K562 (cell line): ENCODE measurements around the gene RRAD. TPM values are rescaled to one million over a fixed set of nuclear protein-coding genes. Genes with fewer than 3 reads are reported as not detected.

Source experiments
- ATAC-seq: fragments of 200-7000 bp; cut with Tn5 transposase; 3 replicates; pipeline ENCODE4 v1.9.1; 2020; ENCODE audit warnings: moderate library complexity
- BruUV-seq: library from RNA; stranded (reverse); fragments of 400-500 nt; replicated peaks from 2 replicates; lab custom pipeline; 2021; lab: Mats Ljungman, UMichigan
- CTCF ChIA-PET: fragments of 300-600 bp; formaldehyde crosslinking; extraction: SDS; loops from one replicate; lab custom pipeline; 2021; ENCODE audit warnings: low intra/inter-chr PET ratio; lab: Yijun Ruan, JAX
- POLR2A ChIA-PET: fragments of 300-600, 350-650 bp; sonication (Branson Sonifier 250); formaldehyde crosslinking; extraction: SDS; loops from one replicate; lab custom pipeline; 2021; ENCODE audit warnings: antibody characterized with exemption, inconsistent platforms; lab: Yijun Ruan, JAX
- DNase-seq, 4 experiments: peaks; one replicate each; pipeline versions ENCODE4 v3.0.0 to v3.0.0-alpha.2; 2011 to 2018; ENCODE audit warnings: low spot score in 3 of 4, mixed read lengths in 3 of 4; ENCODE audit errors: extremely low read depth in 1 of 4
- FAIRE-seq: peaks from 2 replicates; lab custom pipeline; 2011; peaks lifted over from hg19 to GRCh38; lab: Jason Lieb, UNC
- H2AFZ ChIP-seq: 2 replicates; pipeline ENCODE4 v1.6.0; 2011; ENCODE audit warnings: low read depth, low read length, control low read depth, inconsistent platforms
- H3K27ac ChIP-seq: fragments of 200-600 bp; 3 replicates; pipeline ENCODE4 v1.8.0; 2011; ENCODE audit warnings: low read depth, mild to moderate bottlenecking, control low read depth, inconsistent platforms, low read length, moderate library complexity, mixed read lengths; ENCODE audit errors: extremely low read depth
- H3K27me3 ChIP-seq, 2 experiments: fragments of 300-600 bp in 1 of 2; 2 replicates in 1 of 2; 3 replicates in 1 of 2; pipeline versions ENCODE4 v1.6.0 to v1.8.0; 2011; ENCODE audit warnings: inconsistent platforms in 2 of 2, low read length in 2 of 2, mild to moderate bottlenecking in 1 of 2, mixed read lengths in 1 of 2, moderate library complexity in 1 of 2; ENCODE audit not compliant: control insufficient read depth in 2 of 2, insufficient read depth in 2 of 2
- H3K36me3 ChIP-seq: fragments of 300-600 bp; 3 replicates; pipeline ENCODE4 v1.8.0; 2011; ENCODE audit warnings: mild to moderate bottlenecking, low read length, inconsistent platforms; ENCODE audit not compliant: control insufficient read depth, insufficient read depth
- H3K4me1 ChIP-seq, 2 experiments: fragments of 200-600 bp in 1 of 2; replicated peaks in 1 of 2; 2 replicates in 1 of 2; 3 replicates in 1 of 2; pipeline versions ENCODE4 v1.5.1 to v1.8.0; 2011; ENCODE audit warnings: inconsistent platforms in 2 of 2, low read length in 2 of 2, mild to moderate bottlenecking in 1 of 2, mixed read lengths in 1 of 2, moderate library complexity in 1 of 2; ENCODE audit not compliant: control insufficient read depth in 2 of 2, insufficient read depth in 2 of 2
- H3K4me2 ChIP-seq: 2 replicates; pipeline ENCODE4 v1.6.1; 2011; ENCODE audit warnings: low read length, control low read depth, inconsistent platforms, mixed read lengths; ENCODE audit not compliant: insufficient read depth
- H3K4me3 ChIP-seq: fragments of 200-600 bp; sonication (generic), shearing (Covaris generic); 2 replicates; pipeline ENCODE4 v1.5.1; 2016; ENCODE audit warnings: control low read depth, inconsistent platforms
- H3K79me2 ChIP-seq: fragments of 200-600 bp; 3 replicates; pipeline ENCODE4 v1.8.0; 2011; ENCODE audit warnings: low read length, inconsistent platforms; ENCODE audit not compliant: control insufficient read depth, insufficient read depth
- H3K9ac ChIP-seq, 2 experiments: 2 replicates each; pipeline versions ENCODE4 v1.6.0 to v1.6.1; 2011; ENCODE audit warnings: low read depth in 2 of 2, low read length in 2 of 2, control low read depth in 1 of 2, inconsistent platforms in 1 of 2, mild to moderate bottlenecking in 1 of 2, mixed read lengths in 1 of 2; ENCODE audit not compliant: insufficient read depth in 1 of 2
- H3K9me1 ChIP-seq: one replicate; pipeline ENCODE4 v1.6.0; 2011; ENCODE audit warnings: inconsistent platforms, mild to moderate bottlenecking, low read length, moderate library complexity; ENCODE audit not compliant: control insufficient read depth, insufficient read depth
- H3K9me3 ChIP-seq: replicated peaks from 2 replicates; pipeline ENCODE4 v1.5.1; 2011; ENCODE audit warnings: low read depth, low read length, inconsistent platforms; ENCODE audit not compliant: control insufficient read depth, insufficient read depth
- H4K20me1 ChIP-seq: replicated peaks from 2 replicates; pipeline ENCODE4 v1.6.1; 2011; ENCODE audit warnings: low read length, inconsistent platforms, mixed read lengths; ENCODE audit not compliant: control insufficient read depth, insufficient read depth
- CBX2 ChIP-seq: fragments of 200-600 bp; sonication (generic); IDR thresholded peaks from one replicate; pipeline ENCODE4 v1.6.1; 2012; ENCODE audit warnings: mild to moderate bottlenecking, low read length, inconsistent platforms; ENCODE audit not compliant: insufficient read depth, poor library complexity, severe bottlenecking
- EP300 ChIP-seq: IDR thresholded peaks from 2 replicates; pipeline ENCODE4 v1.6.1; 2012; ENCODE audit warnings: low read length, improper control_type of control experiment
- FOXJ2 ChIP-seq: fragments of 200-800 bp; sonication (Bioruptor generic); IDR thresholded peaks from 2 replicates; pipeline ENCODE4 v1.6.1; 2016; ENCODE audit warnings: missing genetic modification characterization, missing compliant biosample characterization
- FOXJ3 ChIP-seq: sonication (generic); formaldehyde crosslinking; IDR thresholded peaks from 2 replicates; pipeline ENCODE4 v1.4.0; 2020; ENCODE audit warnings: mild to moderate bottlenecking, missing genetic modification reagents
- MEIS2 ChIP-seq: fragments of 450-650 bp; IDR thresholded peaks from 2 replicates; pipeline ENCODE4 v1.6.1; 2014; ENCODE audit warnings: mild to moderate bottlenecking; ENCODE audit not compliant: partially characterized antibody
- NR2C2 ChIP-seq, 2 experiments: fragments of 200-800 bp in 1 of 2; sonication (Bioruptor generic) in 1 of 2; sonication (generic) in 1 of 2; formaldehyde crosslinking in 1 of 2; IDR thresholded peaks; 2 replicates each; pipeline versions ENCODE4 v1.6.1 to v1.8.0; 2016 to 2022; ENCODE audit warnings: mild to moderate bottlenecking in 1 of 2, missing compliant biosample characterization in 1 of 2, missing genetic modification characterization in 1 of 2, missing genetic modification reagents in 1 of 2
- RFX1 ChIP-seq: fragments of 450-650 bp; IDR thresholded peaks from 2 replicates; pipeline ENCODE4 v1.6.1; 2016; ENCODE audit warnings: mild to moderate bottlenecking, moderate library complexity
- SIN3A ChIP-seq, 2 experiments: fragments of 150-350 bp in 1 of 2; IDR thresholded peaks; 2 replicates each; pipeline ENCODE4 v1.6.1; 2011 to 2016; ENCODE audit warnings: borderline replicate concordance in 2 of 2, low read depth in 2 of 2, low read length in 2 of 2, mild to moderate bottlenecking in 2 of 2, moderate library complexity in 2 of 2; ENCODE audit not compliant: control insufficient read depth in 1 of 2
- SIX5 ChIP-seq, 2 experiments: IDR thresholded peaks; 2 replicates each; pipeline ENCODE4 v1.6.1; 2011; ENCODE audit warnings: low read length in 2 of 2, borderline replicate concordance in 1 of 2, low read depth in 1 of 2, mild to moderate bottlenecking in 1 of 2, moderate library complexity in 1 of 2; ENCODE audit not compliant: insufficient read depth in 1 of 2
- WGBS: fragments of 100-300 bp; shearing (Covaris generic); methylation state at CpG from one replicate; pipeline ENCODE4 v1.1.6; 2016; ENCODE audit warnings: low coverage, mixed read lengths; ENCODE audit not compliant: insufficient coverage; ENCODE audit errors: missing lambda C conversion rate; 5-methylcytosine and 5-hydroxymethylcytosine counted together
- in situ Hi-C: fragments of 300-500 bp; cut with MboI; formaldehyde crosslinking; loops from 4 replicates; pipeline ENCODE4 v1.15.0; 2018; ENCODE audit warnings: inconsistent platforms, mixed read lengths
- intact Hi-C: fragments of 100-400 bp; cut with micrococcal nuclease; formaldehyde crosslinking; loops from 2 replicates; pipeline ENCODE4 v1.14.2; 2022
- polyA plus RNA-seq, 8 experiments: library from polyadenylated mRNA; depleted of rRNA in 4 of 8; stranded (reverse) in 5 of 8; unstranded in 3 of 8; fragments of >200 nt; fragmentation: Nextera tagmentation in 2 of 8; fragmentation: Illumina TruSeq in 1 of 8; extraction: Ambion mirVana in 2 of 8; extraction: Trizol in 1 of 8; gene quantifications; 2 replicates each; pipeline versions ENCODE4 v1.2.1 to v1.2.3, GENCODE V29; 2011 to 2014; ENCODE audit warnings: inconsistent platforms in 1 of 8, missing spikeins in 1 of 8
- total RNA-seq, 7 experiments: library from RNA; depleted of rRNA in 6 of 7; stranded (reverse); fragments of >200 nt in 6 of 7; fragmentation: Illumina TruSeq in 2 of 7; extraction: Trizol in 2 of 7; gene quantifications; 2 replicates each; pipeline versions ENCODE4 v1.2.1 to v1.2.3, GENCODE V29; 2011 to 2021; ENCODE audit warnings: low replicate concordance in 1 of 7
- TF ChIP-seq, protein P1 (sequence below): fragments of 450-650 bp; formaldehyde crosslinking; IDR thresholded peaks from 2 replicates; pipeline ENCODE4 v1.4.0; 2020; ENCODE audit warnings: mild to moderate bottlenecking, moderate library complexity
- TF ChIP-seq, protein P2 (sequence below): fragments of 450-650 bp; IDR thresholded peaks from 2 replicates; pipeline ENCODE4 v1.6.1; 2016; ENCODE audit warnings: mild to moderate bottlenecking
- TF ChIP-seq, protein P3 (sequence below), 2 experiments: fragments of 450-650 bp in 1 of 2; IDR thresholded peaks; 2 replicates each; pipeline ENCODE4 v1.6.1; 2011 to 2017; ENCODE audit warnings: low read depth in 2 of 2, antibody characterized with exemption in 1 of 2, borderline replicate concordance in 1 of 2, low read length in 1 of 2, mild to moderate bottlenecking in 1 of 2, mixed read lengths in 1 of 2; ENCODE audit not compliant: control insufficient read depth in 1 of 2

The RRAD gene
- total and polyA plus RNA-seq, 9 of the 15 experiments (the other 6 are each of a cell fraction or from before 2014, with no cell fraction given), result 0.09 to 0.20 (median 0.13) TPM; not detected in 5

DNA sequence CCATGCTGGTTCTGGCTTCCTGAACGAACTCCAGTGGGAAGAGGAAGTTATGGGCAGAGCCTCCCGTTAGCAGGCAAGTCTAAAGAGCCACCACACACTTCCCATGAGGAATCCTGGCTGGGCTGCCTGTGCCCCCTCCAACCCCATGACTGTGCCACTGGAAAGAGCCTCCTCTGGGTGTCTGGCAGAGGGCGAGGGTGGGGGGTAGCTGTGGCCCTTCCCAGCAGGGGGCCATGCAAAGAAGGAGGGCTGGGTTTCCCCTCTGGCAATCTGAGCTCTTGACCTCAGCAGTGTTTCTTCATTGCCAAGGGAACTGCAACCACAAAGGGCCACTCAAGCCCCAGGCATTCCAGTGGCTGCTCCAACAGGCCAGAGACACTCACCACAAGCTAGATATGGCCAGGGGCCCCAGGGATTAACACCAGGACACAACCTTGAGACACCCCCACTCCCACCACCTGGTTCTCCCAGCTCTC lies 1.7 kb upstream of the RRAD start:
- Histone ChIP-seq H3K4me3 (no peak overlapping the region), H3K4me1 (peaks cover 0 to 26% of the 10 kb centered on the region in 2 experiments; a peak in 4 of 5 replicates), H3K9me3 (no peaks in the 10 kb centered on the region), H3K27me3 (peaks cover 4 to 27% of the 10 kb centered on the region in 2 experiments; a peak in 2 of 5 replicates), H3K4me2 (no peak overlapping the region)
- WGBS, result 11% methylated on average over 3 of the region's 3 CpGs
- ATAC-seq, result no peak
- no peak for DNase-seq
- BruUV-seq, result no TSS peak
- in situ Hi-C loops, result no loop called here
- TF ChIP-seq FOXJ3 (CRISPR knock-in tag) (peak; percentile 67; the same call in 1 of the 2 replicates), NR2C2 (CRISPR knock-in tag; IDR thresholded peaks at IDR 0.05) (no peak), NR2C2 (tag; IDR thresholded peaks at IDR 0.05) (peak; percentile 32; the same call in 1 of the 2 replicates), CBX2 (no peak), RFX1 (peak; percentile 44; the same call in 1 of the 2 replicates), SIN3A (IDR thresholded peaks at IDR 0.05; ENCODE audit: borderline replicate concordance in 2 of 2, control insufficient read depth in 1 of 2, low read depth in 2 of 2, low read length in 2 of 2) (no peak), EP300 (no peak), MEIS2 (no peak), FOXJ2 (tag) (0 out of 2 replicates have a peak, but pooled peaks have one; percentile 23), SIX5 (IDR thresholded peaks at IDR 0.05; ENCODE audit: borderline replicate concordance in 1 of 2, insufficient read depth in 1 of 2, low read depth in 1 of 2, low read length in 2 of 2) (no peak)
- TF ChIP-seq, protein P1, sequence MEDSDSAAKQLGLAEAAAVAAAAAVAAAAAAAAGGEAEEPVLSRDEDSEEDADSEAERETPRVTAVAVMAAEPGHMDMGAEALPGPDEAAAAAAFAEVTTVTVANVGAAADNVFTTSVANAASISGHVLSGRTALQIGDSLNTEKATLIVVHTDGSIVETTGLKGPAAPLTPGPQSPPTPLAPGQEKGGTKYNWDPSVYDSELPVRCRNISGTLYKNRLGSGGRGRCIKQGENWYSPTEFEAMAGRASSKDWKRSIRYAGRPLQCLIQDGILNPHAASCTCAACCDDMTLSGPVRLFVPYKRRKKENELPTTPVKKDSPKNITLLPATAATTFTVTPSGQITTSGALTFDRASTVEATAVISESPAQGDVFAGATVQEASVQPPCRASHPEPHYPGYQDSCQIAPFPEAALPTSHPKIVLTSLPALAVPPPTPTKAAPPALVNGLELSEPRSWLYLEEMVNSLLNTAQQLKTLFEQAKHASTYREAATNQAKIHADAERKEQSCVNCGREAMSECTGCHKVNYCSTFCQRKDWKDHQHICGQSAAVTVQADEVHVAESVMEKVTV (CRISPR knock-in tag), result no peak
- TF ChIP-seq, protein P2, sequence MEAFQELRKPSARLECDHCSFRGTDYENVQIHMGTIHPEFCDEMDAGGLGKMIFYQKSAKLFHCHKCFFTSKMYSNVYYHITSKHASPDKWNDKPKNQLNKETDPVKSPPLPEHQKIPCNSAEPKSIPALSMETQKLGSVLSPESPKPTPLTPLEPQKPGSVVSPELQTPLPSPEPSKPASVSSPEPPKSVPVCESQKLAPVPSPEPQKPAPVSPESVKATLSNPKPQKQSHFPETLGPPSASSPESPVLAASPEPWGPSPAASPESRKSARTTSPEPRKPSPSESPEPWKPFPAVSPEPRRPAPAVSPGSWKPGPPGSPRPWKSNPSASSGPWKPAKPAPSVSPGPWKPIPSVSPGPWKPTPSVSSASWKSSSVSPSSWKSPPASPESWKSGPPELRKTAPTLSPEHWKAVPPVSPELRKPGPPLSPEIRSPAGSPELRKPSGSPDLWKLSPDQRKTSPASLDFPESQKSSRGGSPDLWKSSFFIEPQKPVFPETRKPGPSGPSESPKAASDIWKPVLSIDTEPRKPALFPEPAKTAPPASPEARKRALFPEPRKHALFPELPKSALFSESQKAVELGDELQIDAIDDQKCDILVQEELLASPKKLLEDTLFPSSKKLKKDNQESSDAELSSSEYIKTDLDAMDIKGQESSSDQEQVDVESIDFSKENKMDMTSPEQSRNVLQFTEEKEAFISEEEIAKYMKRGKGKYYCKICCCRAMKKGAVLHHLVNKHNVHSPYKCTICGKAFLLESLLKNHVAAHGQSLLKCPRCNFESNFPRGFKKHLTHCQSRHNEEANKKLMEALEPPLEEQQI, result no peak
- TF ChIP-seq, protein P3, sequence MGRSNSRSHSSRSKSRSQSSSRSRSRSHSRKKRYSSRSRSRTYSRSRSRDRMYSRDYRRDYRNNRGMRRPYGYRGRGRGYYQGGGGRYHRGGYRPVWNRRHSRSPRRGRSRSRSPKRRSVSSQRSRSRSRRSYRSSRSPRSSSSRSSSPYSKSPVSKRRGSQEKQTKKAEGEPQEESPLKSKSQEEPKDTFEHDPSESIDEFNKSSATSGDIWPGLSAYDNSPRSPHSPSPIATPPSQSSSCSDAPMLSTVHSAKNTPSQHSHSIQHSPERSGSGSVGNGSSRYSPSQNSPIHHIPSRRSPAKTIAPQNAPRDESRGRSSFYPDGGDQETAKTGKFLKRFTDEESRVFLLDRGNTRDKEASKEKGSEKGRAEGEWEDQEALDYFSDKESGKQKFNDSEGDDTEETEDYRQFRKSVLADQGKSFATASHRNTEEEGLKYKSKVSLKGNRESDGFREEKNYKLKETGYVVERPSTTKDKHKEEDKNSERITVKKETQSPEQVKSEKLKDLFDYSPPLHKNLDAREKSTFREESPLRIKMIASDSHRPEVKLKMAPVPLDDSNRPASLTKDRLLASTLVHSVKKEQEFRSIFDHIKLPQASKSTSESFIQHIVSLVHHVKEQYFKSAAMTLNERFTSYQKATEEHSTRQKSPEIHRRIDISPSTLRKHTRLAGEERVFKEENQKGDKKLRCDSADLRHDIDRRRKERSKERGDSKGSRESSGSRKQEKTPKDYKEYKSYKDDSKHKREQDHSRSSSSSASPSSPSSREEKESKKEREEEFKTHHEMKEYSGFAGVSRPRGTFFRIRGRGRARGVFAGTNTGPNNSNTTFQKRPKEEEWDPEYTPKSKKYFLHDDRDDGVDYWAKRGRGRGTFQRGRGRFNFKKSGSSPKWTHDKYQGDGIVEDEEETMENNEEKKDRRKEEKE (IDR thresholded peaks at IDR 0.05; ENCODE audit: borderline replicate concordance in 1 of 2, control insufficient read depth in 1 of 2, low read depth in 2 of 2, low read length in 1 of 2), result no peak
- TF ChIP-seq, all 486 proteins: peak for 4
- intact Hi-C loops, result loop anchor here (5.0 kb wide), 1 partner anchor 520 kb away; no protein-coding TSS in a partner anchor
- Histone ChIP-seq H3K36me3 (peaks cover 8% of the 10 kb centered on the region; the same call in 2 of the 3 replicates), H3K9ac (0 out of 4 replicates have a peak overlapping the region, but pooled peaks of 1 of the 2 experiments have one; percentile 5), H3K27ac (no peak overlapping the region), H4K20me1 (no peaks in the 10 kb centered on the region), H2AFZ (no peak overlapping the region), H3K79me2 (no peaks in the 10 kb centered on the region), H3K9me1 (no peaks in the 10 kb centered on the region)
- CTCF ChIA-PET, result interaction anchor here (3.6 kb wide), 1 partner anchor 31 kb away, joined by 41 read pairs; no protein-coding TSS in a partner anchor
- POLR2A ChIA-PET, result interaction anchor here (1.3 to 3.0 kb wide), 3 partner anchors 11 to 32 kb away, joined by 4 to 15 read pairs (median 10); no protein-coding TSS in a partner anchor
- FAIRE-seq, result no peak
